Mucosa of descending colon (tissue), 3 donors: ENCODE data around the gene TMPRSS2. TPM values are rescaled to one million over a fixed set of nuclear protein-coding genes. Genes with fewer than 3 reads are reported as not detected.
A peak's percentile ranks its signal among the peaks of the same experiment; 100 is the strongest.
"Not testable (repeated sequence)": the region's sequence is repeated elsewhere in the genome, so short reads cannot be mapped to it uniquely, and the experiment has no call there.

ENCODE experiments used
- ATAC-seq: fragments of 200-7000 bp; cut with Tn5 transposase; one replicate; pipeline ENCODE4 v1.9.1; 2020; ENCODE audit warnings: mild to moderate bottlenecking, moderate library complexity
- DNase-seq, 3 donors: peaks; one replicate each; pipeline ENCODE4 v3.0.0-alpha.2; 2020
- H3K36me3 ChIP-seq: fragments of 200-600 bp; one replicate; pipeline ENCODE4 v1.8.0; 2021; ENCODE audit warnings: low read depth, mild to moderate bottlenecking
- H3K4me1 ChIP-seq: fragments of 200-600 bp; one replicate; pipeline ENCODE4 v1.8.0; 2021; ENCODE audit warnings: low read depth, mild to moderate bottlenecking
- H3K4me3 ChIP-seq: fragments of 200-600 bp; one replicate; pipeline ENCODE4 v1.8.0; 2021; ENCODE audit warnings: mild to moderate bottlenecking
- H3K9me3 ChIP-seq: fragments of 200-600 bp; one replicate; pipeline ENCODE4 v1.8.0; 2021; ENCODE audit warnings: mild to moderate bottlenecking
- CTCF ChIP-seq: fragments of 200-600 bp; IDR thresholded peaks from one replicate; pipeline ENCODE4 v1.8.0; 2022; ENCODE audit warnings: antibody characterized with exemption, mild to moderate bottlenecking
- intact Hi-C, 2 donors: fragments of 100-400 bp; cut with DNase I in 1 of 2; cut with micrococcal nuclease in 1 of 2; formaldehyde crosslinking; loops; one replicate each; pipeline versions ENCODE4 v1.11.0 to v1.11.1; 2022; cut with DNase I, micrococcal nuclease
- total RNA-seq, 3 donors: library from RNA; stranded (reverse); fragmentation: NEBNext Ultra II Directional in 2 of 3; extraction: Animal tissue kit (Norgen Biotek cat#: 25700) in 2 of 3; gene quantifications; one replicate each; pipeline versions ENCODE4 v1.2.1 to v1.2.4, GENCODE V29; 2021 to 2023
- donor health status: DM: no; HTN: no; CAD: no; lungs with moderate emphysema.
- donor health status: DM: no; HTN: no; CAD: no.
- donor health status: DM: no; HTN: yes; CAD: no.

Gene TMPRSS2
- total RNA-seq, 3 donors from 2014 or later, result 283 to 624 (median 566) TPM

- no peaks in the 10 kb centered on the region for H3K36me3 ChIP-seq
- no peaks in the 10 kb centered on the region for H3K9me3 ChIP-seq
- intact Hi-C loops, result no loop called here
- TF ChIP-seq CTCF, result no peak
- ATAC-seq (no peak), DNase-seq (no peak)
- peaks cover 22% of the 10 kb centered on the region for H3K4me1 ChIP-seq
- H3K4me3 ChIP-seq, result no peak overlapping the region
These were observed 79.6 kb downstream of the TMPRSS2 start for GRCh38 chr21:41428311-41428710.

- H3K36me3 ChIP-seq, result no peaks in the 10 kb centered on the region
- H3K4me1 ChIP-seq, result peaks cover 16% of the 10 kb centered on the region
- no peak overlapping the region for H3K4me3 ChIP-seq
- intact Hi-C loops, result no loop called here
- ATAC-seq (no peak), DNase-seq (no peak)
- no peaks in the 10 kb centered on the region for H3K9me3 ChIP-seq
- TF ChIP-seq CTCF, result no peak
These were observed 80.4 kb downstream of the TMPRSS2 start for GRCh38 chr21:41427556-41427955.

GRCh38 chr21:41426676-41427404, 81.1 kb downstream of the TMPRSS2 start:
- peak; percentile 29 for ATAC-seq

GRCh38 chr21:41425954-41426675, 81.8 kb downstream of the TMPRSS2 start, which contains the start of gene MX1:
MX1 (plus strand) TSS chr21:41426239; CDS start chr21:41432071, 5,832 bp downstream.
- Histone ChIP-seq H3K4me3 (peak within 1 kb of the TSS; percentile 56), H3K9me3 (no peaks in the 10 kb centered on the region), H3K36me3 (no peaks in the 10 kb centered on the region), H3K4me1 (peaks cover 6% of the 10 kb centered on the region)
- DNase-seq, result peak; percentile 92 to 93 (median 93)
- ATAC-seq, result peak; percentile 97
- intact Hi-C loops, result no loop called here
- TF ChIP-seq CTCF, result no peak

More at GRCh38 chr21:41426676-41427404, 81.1 kb downstream of the TMPRSS2 start:
- intact Hi-C loops, result no loop called here
- no peak for TF ChIP-seq CTCF
- H3K9me3 ChIP-seq, result no peaks in the 10 kb centered on the region
- H3K4me1 ChIP-seq, result peaks cover 11% of the 10 kb centered on the region
- H3K4me3 ChIP-seq, result peak overlapping the region; percentile 56
- peak; percentile 27 to 60 (median 49) for DNase-seq
- no peaks in the 10 kb centered on the region for H3K36me3 ChIP-seq

GRCh38 chr21:41425588-41425953, 82.4 kb downstream of the TMPRSS2 start:
- Histone ChIP-seq H3K4me3 (peak overlapping the region; percentile 56), H3K36me3 (no peaks in the 10 kb centered on the region), H3K4me1 (peaks cover 6% of the 10 kb centered on the region), H3K9me3 (no peaks in the 10 kb centered on the region)
- no peak for DNase-seq
- no peak for ATAC-seq
- intact Hi-C loops, result no loop called here
- TF ChIP-seq CTCF, result no peak

- intact Hi-C loops, H3K4me3 ChIP-seq, DNase-seq, H3K9me3 ChIP-seq, ATAC-seq, H3K4me1 ChIP-seq, H3K36me3 ChIP-seq: not testable (repeated sequence)
These were observed 84.7 kb downstream of the TMPRSS2 start for GRCh38 chr21:41423305-41423636.
